AG10803 (cell line): ENCODE results near the gene ZNF254.

ENCODE experiments used
- DNase-seq: peaks from one replicate; pipeline ENCODE4 v3.0.0; 2010; ENCODE audit warnings: low read depth
- H3K4me3 ChIP-seq: 2 replicates; pipeline ENCODE4 v1.5.1; 2011; ENCODE audit warnings: mild to moderate bottlenecking, low read length, control low read depth
- TF ChIP-seq, protein P1 (sequence below): conservative IDR thresholded peaks from 2 replicates; pipeline ENCODE4 v1.5.1; 2011; ENCODE audit warnings: mild to moderate bottlenecking, low read length, control low read depth, inconsistent platforms

Gene ZNF254

DNA sequence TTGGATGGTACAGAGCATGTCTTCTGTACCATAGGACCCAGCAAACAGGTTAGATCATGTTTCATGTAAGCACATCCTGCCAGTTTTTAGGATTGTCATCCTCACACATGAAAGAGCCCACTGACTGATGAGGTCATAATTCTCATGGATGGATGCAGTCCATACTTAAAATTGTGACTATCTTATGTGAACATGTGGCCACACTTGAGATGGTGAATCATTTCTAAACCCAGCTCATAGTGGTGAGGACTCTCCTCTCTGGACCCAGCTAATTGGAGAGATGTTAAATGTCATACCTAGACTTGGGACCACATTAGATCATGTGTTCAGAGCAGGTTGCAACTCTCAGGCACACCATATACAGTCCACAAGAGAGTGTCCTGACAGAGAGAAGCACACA lies 24.8 kb upstream of the ZNF254 start:
- TF ChIP-seq, protein P1, sequence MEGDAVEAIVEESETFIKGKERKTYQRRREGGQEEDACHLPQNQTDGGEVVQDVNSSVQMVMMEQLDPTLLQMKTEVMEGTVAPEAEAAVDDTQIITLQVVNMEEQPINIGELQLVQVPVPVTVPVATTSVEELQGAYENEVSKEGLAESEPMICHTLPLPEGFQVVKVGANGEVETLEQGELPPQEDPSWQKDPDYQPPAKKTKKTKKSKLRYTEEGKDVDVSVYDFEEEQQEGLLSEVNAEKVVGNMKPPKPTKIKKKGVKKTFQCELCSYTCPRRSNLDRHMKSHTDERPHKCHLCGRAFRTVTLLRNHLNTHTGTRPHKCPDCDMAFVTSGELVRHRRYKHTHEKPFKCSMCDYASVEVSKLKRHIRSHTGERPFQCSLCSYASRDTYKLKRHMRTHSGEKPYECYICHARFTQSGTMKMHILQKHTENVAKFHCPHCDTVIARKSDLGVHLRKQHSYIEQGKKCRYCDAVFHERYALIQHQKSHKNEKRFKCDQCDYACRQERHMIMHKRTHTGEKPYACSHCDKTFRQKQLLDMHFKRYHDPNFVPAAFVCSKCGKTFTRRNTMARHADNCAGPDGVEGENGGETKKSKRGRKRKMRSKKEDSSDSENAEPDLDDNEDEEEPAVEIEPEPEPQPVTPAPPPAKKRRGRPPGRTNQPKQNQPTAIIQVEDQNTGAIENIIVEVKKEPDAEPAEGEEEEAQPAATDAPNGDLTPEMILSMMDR, result no peak
- H3K4me3 ChIP-seq, result no peak overlapping the region
- DNase-seq, result no peak

DNA sequence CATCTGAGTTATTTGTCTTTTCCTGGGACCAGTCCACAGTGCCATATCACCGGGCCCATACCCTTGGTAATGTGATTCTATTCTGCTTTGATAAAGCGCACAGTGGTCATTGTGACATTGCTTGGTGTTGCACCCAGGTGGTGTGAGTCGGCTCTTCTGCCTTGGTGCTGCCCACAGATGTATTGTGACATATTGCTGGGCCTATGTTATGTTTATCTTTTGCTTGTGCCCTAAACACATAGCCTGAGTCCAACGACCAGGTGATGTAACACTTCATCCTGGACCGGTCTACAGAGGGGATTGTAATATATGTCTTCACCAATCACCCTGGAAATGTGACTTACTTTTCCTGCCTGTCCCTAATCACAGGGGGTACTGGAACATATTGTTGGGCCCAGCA lies 23.7 kb upstream of the ZNF254 start:
- H3K4me3 ChIP-seq, result no peak overlapping the region
- no peak for DNase-seq
- TF ChIP-seq, protein P1, result no peak

DNA sequence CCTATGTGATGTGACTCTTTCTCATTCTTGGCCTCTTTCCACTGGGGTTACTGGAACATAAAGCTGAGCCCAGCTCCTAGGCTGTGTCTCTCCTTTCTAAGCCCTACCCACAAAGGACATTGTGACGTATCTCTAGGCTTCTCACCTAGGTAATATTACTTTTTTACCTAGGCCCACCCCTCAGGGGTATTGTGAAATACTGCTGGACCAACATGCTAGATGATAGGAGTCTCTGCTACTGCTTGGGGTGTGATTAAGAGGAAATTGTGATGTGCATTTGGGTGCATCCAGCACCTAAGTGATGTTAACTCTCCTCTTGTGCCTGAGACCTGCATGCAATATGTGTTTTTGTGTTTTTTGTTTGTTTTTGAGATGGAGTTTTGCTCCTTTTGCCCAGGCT lies 22.8 kb upstream of the ZNF254 start:
- no peak overlapping the region for H3K4me3 ChIP-seq
- TF ChIP-seq, protein P1, result no peak
- no peak for DNase-seq

DNA sequence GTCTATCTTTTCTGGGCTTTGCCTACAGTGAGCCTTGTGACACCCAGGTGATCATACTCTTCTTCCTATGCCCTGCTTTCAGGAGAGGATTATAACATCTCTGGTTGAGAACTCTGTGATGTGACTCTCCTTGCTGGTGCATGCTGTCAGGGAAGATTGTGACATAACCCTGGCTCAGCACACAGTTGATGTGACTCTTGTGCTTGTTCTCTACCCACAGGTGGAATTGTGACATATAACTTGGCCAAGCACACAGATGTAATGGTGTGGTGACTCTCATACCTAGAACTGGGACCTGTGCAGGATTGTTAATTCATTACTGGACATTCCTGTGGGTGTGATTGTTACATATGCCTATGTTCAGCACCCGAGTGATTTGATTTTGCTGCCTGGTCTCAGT lies 21.7 kb upstream of the ZNF254 start:
- DNase-seq, result no peak
- TF ChIP-seq, protein P1, result no peak
- H3K4me3 ChIP-seq, result no peak overlapping the region

DNA sequence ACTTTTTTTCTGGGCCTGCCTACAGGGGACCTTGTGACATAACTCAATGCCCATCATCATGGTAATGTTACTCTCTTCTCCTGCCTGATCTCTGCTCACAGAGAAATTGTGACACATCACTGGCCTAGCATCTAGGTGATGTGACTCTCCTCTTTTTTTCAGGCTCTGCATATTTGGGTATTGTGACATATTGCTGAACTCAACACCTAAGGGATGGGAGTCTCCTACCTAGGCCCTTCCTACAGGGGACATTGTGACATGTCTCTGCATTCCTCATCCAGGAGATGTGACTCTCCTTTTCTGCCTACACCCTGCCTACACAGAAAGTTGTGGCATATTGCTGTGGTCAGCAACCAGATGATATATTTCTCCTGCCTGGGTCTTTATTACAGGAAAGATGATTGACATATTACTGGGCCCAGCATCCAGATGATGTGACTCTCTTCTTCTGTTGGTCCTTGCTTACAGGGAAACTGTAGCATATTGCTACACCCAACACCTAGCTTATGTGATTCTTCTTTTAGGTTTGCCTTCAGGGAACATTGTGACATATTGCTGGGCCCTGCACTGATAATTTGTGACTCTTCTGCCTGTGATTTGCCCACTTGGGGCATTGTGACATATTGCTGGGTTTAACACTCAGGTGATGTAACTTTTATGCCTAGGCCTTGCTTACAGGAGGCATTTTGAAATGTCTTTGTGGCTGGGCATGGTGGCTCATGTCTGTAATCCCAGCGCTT lies 21.0 kb upstream of the ZNF254 start:
- no peak overlapping the region for H3K4me3 ChIP-seq
- TF ChIP-seq, protein P1, result no peak
- DNase-seq, result no peak

DNA sequence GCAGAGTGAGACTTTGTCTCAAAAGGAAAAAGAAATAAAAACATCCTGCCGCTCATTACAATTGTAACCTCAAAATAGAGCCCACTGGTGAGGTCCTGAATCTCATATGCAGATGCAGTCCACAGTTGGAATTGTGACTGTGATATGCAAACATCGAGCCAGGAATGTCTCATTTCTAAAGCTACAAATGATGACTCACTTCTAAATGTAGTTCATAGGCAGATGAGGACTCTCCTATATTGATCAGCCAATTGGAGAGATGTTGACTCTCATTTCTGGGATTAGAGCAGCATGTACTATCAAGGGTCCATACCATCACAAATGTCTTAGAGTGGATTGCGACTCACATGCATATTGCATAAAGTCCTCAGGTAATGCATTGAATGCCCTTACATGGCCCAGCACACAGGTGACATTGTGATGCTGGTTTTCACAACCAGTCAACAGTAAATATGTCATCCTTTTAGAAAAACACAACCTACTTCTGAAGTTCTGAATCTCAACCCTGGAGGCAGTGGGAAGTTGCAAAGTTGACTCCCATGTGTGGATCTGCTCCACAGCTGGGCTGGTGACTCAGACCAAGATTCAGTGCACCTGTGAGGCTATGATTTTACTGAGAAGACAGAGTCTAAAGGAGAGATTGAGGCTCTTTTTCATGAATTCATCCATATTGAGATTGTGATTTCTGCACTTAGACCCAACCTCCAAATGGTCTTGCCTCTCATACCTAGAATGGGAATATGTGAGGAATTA lies 16.9 kb upstream of the ZNF254 start:
- TF ChIP-seq, protein P1, result no peak
- no peak overlapping the region for H3K4me3 ChIP-seq

DNA sequence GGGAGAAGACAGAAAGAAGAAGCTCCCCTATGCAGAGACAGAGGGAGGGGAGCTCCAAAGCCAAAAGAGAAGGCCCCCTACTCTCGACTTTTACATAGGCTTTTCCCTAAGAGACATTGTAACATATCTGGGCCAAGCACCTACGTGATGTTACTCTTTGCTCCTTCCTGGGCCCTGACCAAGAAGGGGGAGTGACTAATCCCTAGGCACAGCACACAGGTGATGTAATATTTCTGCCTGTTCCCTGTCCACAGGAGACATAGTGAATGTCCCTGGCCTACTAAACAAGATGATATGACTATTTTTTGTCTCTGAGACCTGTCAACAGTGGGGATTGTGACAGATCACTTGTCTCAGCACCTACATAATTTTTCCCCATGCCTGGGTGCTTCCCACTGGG lies 15.9 kb upstream of the ZNF254 start:
- H3K4me3 ChIP-seq, result no peak overlapping the region
- no peak for DNase-seq
- TF ChIP-seq, protein P1, result no peak

More for the DNA sequence above, 16.9 kb upstream of the ZNF254 start:
- no peak for DNase-seq
